IgD-negative memory B cell (primary cell): ENCODE measurements around the gene BOLA3. TPM values are rescaled to one million over a fixed set of nuclear protein-coding genes. Genes with fewer than 3 reads are reported as not detected.
"Not testable (repeated sequence)": the region's sequence is repeated elsewhere in the genome, so short reads cannot be mapped to it uniquely, and the experiment has no call there.

Experiments used
- H3K27ac Mint-ChIP-seq, 3 donors: one replicate each; pipeline ENCODE4 v1.8.0; 2020 to 2022; ENCODE audit warnings: mild to moderate bottlenecking in 3 of 3, mixed read lengths in 3 of 3, moderate library complexity in 1 of 3
- H3K27me3 Mint-ChIP-seq: one replicate; pipeline ENCODE4 v1.8.0; 2021; ENCODE audit warnings: mixed read lengths
- H3K36me3 Mint-ChIP-seq: one replicate; pipeline ENCODE4 v1.8.0; 2020; ENCODE audit warnings: mild to moderate bottlenecking, mixed read lengths
- H3K4me1 Mint-ChIP-seq, 3 donors: one replicate each; pipeline ENCODE4 v1.8.0; 2020 to 2022; ENCODE audit warnings: mixed read lengths in 3 of 3, mild to moderate bottlenecking in 1 of 3
- H3K4me3 Mint-ChIP-seq, 4 donors: one replicate each; pipeline ENCODE4 v1.8.0; 2020 to 2022; ENCODE audit warnings: mild to moderate bottlenecking in 4 of 4, mixed read lengths in 4 of 4, moderate library complexity in 3 of 4
- H3K9me3 Mint-ChIP-seq, 3 donors: one replicate each; pipeline ENCODE4 v1.8.0; 2020 to 2021; ENCODE audit warnings: mixed read lengths in 3 of 3, mild to moderate bottlenecking in 1 of 3
- polyA plus RNA-seq: library from polyadenylated mRNA; unstranded; fragments of 300-500 nt; fragmentation: Illumina TruSeq; gene quantifications from one replicate; pipeline ENCODE4 v1.2.3, GENCODE V29; 2021

The BOLA3 gene
- polyA plus RNA-seq, 1 donor from 2014 or later: 44.5 TPM

- H3K36me3 Mint-ChIP-seq: peaks cover 4% of the 10 kb centered on the region
- H3K27ac Mint-ChIP-seq: no peak overlapping the region
- no peaks in the 10 kb centered on the region for H3K4me1 Mint-ChIP-seq
- H3K9me3 Mint-ChIP-seq: no peaks in the 10 kb centered on the region
- H3K27me3 Mint-ChIP-seq: no peaks in the 10 kb centered on the region
- no peak overlapping the region for H3K4me3 Mint-ChIP-seq
These were observed 15.8 kb downstream of the BOLA3 start for GRCh38 chr2:74131901-74132300.

- no peak overlapping the region for H3K4me3 Mint-ChIP-seq
- no peaks in the 10 kb centered on the region for H3K4me1 Mint-ChIP-seq
- H3K27me3 Mint-ChIP-seq: no peaks in the 10 kb centered on the region
- H3K9me3 Mint-ChIP-seq: no peaks in the 10 kb centered on the region
- H3K27ac Mint-ChIP-seq: no peak overlapping the region
- peaks cover 4% of the 10 kb centered on the region for H3K36me3 Mint-ChIP-seq
These were observed 17.3 kb downstream of the BOLA3 start for GRCh38 chr2:74130211-74130995.

- H3K36me3 Mint-ChIP-seq: no peaks in the 10 kb centered on the region
- no peak overlapping the region for H3K27ac Mint-ChIP-seq
- no peaks in the 10 kb centered on the region for H3K9me3 Mint-ChIP-seq
- no peaks in the 10 kb centered on the region for H3K4me1 Mint-ChIP-seq
- no peaks in the 10 kb centered on the region for H3K27me3 Mint-ChIP-seq
- no peak overlapping the region for H3K4me3 Mint-ChIP-seq
These were observed 19.5 kb downstream of the BOLA3 start for GRCh38 chr2:74128206-74128605.

- H3K4me1 Mint-ChIP-seq, H3K27ac Mint-ChIP-seq, H3K36me3 Mint-ChIP-seq, H3K9me3 Mint-ChIP-seq, H3K27me3 Mint-ChIP-seq, H3K4me3 Mint-ChIP-seq: not testable (repeated sequence)
These were observed 23.8 kb downstream of the BOLA3 start for GRCh38 chr2:74123955-74124354.

GRCh38 chr2:74121846-74122245, 25.9 kb downstream of the BOLA3 start:
- not testable (repeated sequence) for H3K4me1 Mint-ChIP-seq

GRCh38 chr2:74119912-74120825, 27.5 kb downstream of the BOLA3 start:
- peaks cover 5 to 8% (median 7%) of the 10 kb centered on the region in 3 donors for H3K4me1 Mint-ChIP-seq
- peak overlapping the region; percentile 74 to 96 (median 87) for H3K27ac Mint-ChIP-seq
- peaks cover 0 to 5% (median 5%) of the 10 kb centered on the region in 3 donors for H3K9me3 Mint-ChIP-seq
- H3K4me3 Mint-ChIP-seq: peak overlapping the region; percentile 89 to 96 (median 93)
- peaks cover 1% of the 10 kb centered on the region for H3K36me3 Mint-ChIP-seq
- H3K27me3 Mint-ChIP-seq: peaks cover 1% of the 10 kb centered on the region

More at GRCh38 chr2:74121846-74122245, 25.9 kb downstream of the BOLA3 start:
- H3K27me3 Mint-ChIP-seq, H3K9me3 Mint-ChIP-seq, H3K36me3 Mint-ChIP-seq: not testable (repeated sequence)
- peak overlapping the region in 1 of 3 donors; percentile 74 for H3K27ac Mint-ChIP-seq
- H3K4me3 Mint-ChIP-seq: peak overlapping the region in 2 of 4 donors; percentile 41 to 92

GRCh38 chr2:74119339-74119738, 28.4 kb downstream of the BOLA3 start:
- Mint-ChIP-seq H3K4me3 (peak overlapping the region in 2 of 4 donors; percentile 92 to 94), H3K27ac (peak overlapping the region in 1 of 3 donors; percentile 87), H3K36me3 (peaks cover 1% of the 10 kb centered on the region), H3K27me3 (peaks cover 1% of the 10 kb centered on the region), H3K4me1 (peaks cover 5 to 8% (median 7%) of the 10 kb centered on the region in 3 donors), H3K9me3 (peaks cover 0 to 5% (median 5%) of the 10 kb centered on the region in 3 donors)

GRCh38 chr2:74111380-74111779, 36.3 kb downstream of the BOLA3 start:
- Mint-ChIP-seq H3K4me3 (no peak overlapping the region), H3K27ac (no peak overlapping the region), H3K9me3 (no peaks in the 10 kb centered on the region), H3K36me3 (no peaks in the 10 kb centered on the region), H3K27me3 (peaks cover 1% of the 10 kb centered on the region), H3K4me1 (peaks cover 0 to 2% (median 0%) of the 10 kb centered on the region in 3 donors)

GRCh38 chr2:74110537-74110936, 37.2 kb downstream of the BOLA3 start:
- Mint-ChIP-seq H3K27me3 (no peaks in the 10 kb centered on the region), H3K9me3 (no peaks in the 10 kb centered on the region), H3K4me1 (peaks cover 0 to 2% (median 0%) of the 10 kb centered on the region in 3 donors), H3K4me3 (peak overlapping the region in 1 of 4 donors; percentile 61), H3K36me3 (no peaks in the 10 kb centered on the region), H3K27ac (peak overlapping the region in 1 of 3 donors; percentile 22)

- Mint-ChIP-seq H3K9me3 (no peaks in the 10 kb centered on the region), H3K4me3 (no peak overlapping the region), H3K4me1 (peaks cover 0 to 2% (median 0%) of the 10 kb centered on the region in 3 donors), H3K36me3 (no peaks in the 10 kb centered on the region), H3K27ac (peak overlapping the region in 1 of 3 donors; percentile 47), H3K27me3 (no peaks in the 10 kb centered on the region)
These were observed 38.2 kb downstream of the BOLA3 start for GRCh38 chr2:74109551-74109950.

- Mint-ChIP-seq H3K4me3 (no peak overlapping the region), H3K36me3 (no peaks in the 10 kb centered on the region), H3K4me1 (peaks cover 0 to 2% (median 0%) of the 10 kb centered on the region in 3 donors), H3K27me3 (no peaks in the 10 kb centered on the region), H3K27ac (no peak overlapping the region), H3K9me3 (no peaks in the 10 kb centered on the region)
These were observed 40.6 kb downstream of the BOLA3 start for GRCh38 chr2:74107071-74107470.

GRCh38 chr2:74105413-74105812, 42.3 kb downstream of the BOLA3 start:
- Mint-ChIP-seq H3K27me3 (no peaks in the 10 kb centered on the region), H3K4me3 (no peak overlapping the region), H3K9me3 (no peaks in the 10 kb centered on the region), H3K36me3 (peaks cover 2% of the 10 kb centered on the region), H3K27ac (no peak overlapping the region), H3K4me1 (peaks cover 0 to 2% (median 0%) of the 10 kb centered on the region in 3 donors)

- Mint-ChIP-seq H3K27ac (no peak overlapping the region), H3K4me3 (no peak overlapping the region), H3K9me3 (no peaks in the 10 kb centered on the region), H3K4me1 (peaks cover 0 to 2% (median 0%) of the 10 kb centered on the region in 3 donors), H3K36me3 (peaks cover 2% of the 10 kb centered on the region), H3K27me3 (no peaks in the 10 kb centered on the region)
These were observed 42.9 kb downstream of the BOLA3 start for GRCh38 chr2:74104839-74105238.

GRCh38 chr2:74103763-74104162, 43.9 kb downstream of the BOLA3 start:
- Mint-ChIP-seq H3K4me3 (no peak overlapping the region), H3K27ac (no peak overlapping the region), H3K4me1 (no peaks in the 10 kb centered on the region), H3K36me3 (peaks cover 2% of the 10 kb centered on the region), H3K27me3 (no peaks in the 10 kb centered on the region), H3K9me3 (no peaks in the 10 kb centered on the region)

- Mint-ChIP-seq H3K9me3 (no peaks in the 10 kb centered on the region), H3K27me3 (no peaks in the 10 kb centered on the region), H3K36me3 (peaks cover 2% of the 10 kb centered on the region), H3K27ac (no peak overlapping the region), H3K4me3 (no peak overlapping the region), H3K4me1 (no peaks in the 10 kb centered on the region)
These were observed 45.2 kb downstream of the BOLA3 start for GRCh38 chr2:74102516-74102915.
